K562 (cell line): ENCODE data around the gene KMT5B. TPM values are rescaled to one million over a fixed set of nuclear protein-coding genes. Genes with fewer than 3 reads are reported as not detected.

Experiments
- BMI1 ChIP-seq: fragments of 150-350 bp; IDR thresholded peaks from 2 replicates; pipeline ENCODE4 v1.6.1; 2014; ENCODE audit warnings: low read length
- ERF ChIP-seq: fragments of 450-650 bp; formaldehyde crosslinking; IDR thresholded peaks from 2 replicates; pipeline ENCODE4 v1.4.0; 2020; ENCODE audit warnings: mild to moderate bottlenecking, mixed read lengths
- ETV6 ChIP-seq, 3 experiments: fragments of 150-350 bp in 1 of 3; sonication (generic) in 1 of 3; formaldehyde crosslinking in 1 of 3; IDR thresholded peaks; 2 replicates each; pipeline versions ENCODE4 v1.6.1 to v1.8.0; 2014 to 2022; ENCODE audit warnings: borderline replicate concordance in 2 of 3, low read depth in 2 of 3, antibody characterized with exemption in 1 of 3, low read length in 1 of 3, mild to moderate bottlenecking in 1 of 3, missing genetic modification reagents in 1 of 3
- FOXK2 ChIP-seq, 2 experiments: fragments of 450-650 bp; IDR thresholded peaks in 1 of 2; conservative IDR thresholded peaks in 1 of 2; 2 replicates each; pipeline ENCODE4 v1.6.1; 2016; ENCODE audit warnings: low read depth in 2 of 2, mild to moderate bottlenecking in 1 of 2
- FOXP1 ChIP-seq: sonication (generic); formaldehyde crosslinking; IDR thresholded peaks from 2 replicates; pipeline ENCODE4 v1.8.0; 2022; ENCODE audit warnings: mild to moderate bottlenecking, missing genetic modification reagents
- HSF4 ChIP-seq: fragments of 250-450 bp; sonication (Bioruptor Pico); IDR thresholded peaks from 2 replicates; pipeline ENCODE4 v2.1.2; 2022; ENCODE audit warnings: mild to moderate bottlenecking, moderate library complexity, borderline replicate concordance
- MCM2 ChIP-seq: fragments of 450-650 bp; IDR thresholded peaks from 2 replicates; pipeline ENCODE4 v1.6.1; 2017; ENCODE audit warnings: low read depth, mild to moderate bottlenecking
- RB1 ChIP-seq: fragments of 450-650 bp; IDR thresholded peaks from 2 replicates; pipeline ENCODE4 v1.6.1; 2017; ENCODE audit warnings: low read depth, mild to moderate bottlenecking
- RHOXF2B ChIP-seq: fragments of 250-450 bp; sonication (Bioruptor Pico); conservative IDR thresholded peaks from 2 replicates; pipeline ENCODE4 v1.5.1; 2021
- SMAD1 ChIP-seq: fragments of 150-350 bp; IDR thresholded peaks from 2 replicates; pipeline ENCODE4 v1.6.1; 2014; ENCODE audit warnings: low read length, low read depth; ENCODE audit not compliant: partially characterized antibody
- ZBTB17 ChIP-seq: fragments of 450-650 bp; formaldehyde crosslinking; IDR thresholded peaks from 2 replicates; pipeline ENCODE4 v1.4.0; 2020; ENCODE audit warnings: mild to moderate bottlenecking
- ZNF561 ChIP-seq: fragments of 450-650 bp; formaldehyde crosslinking; conservative IDR thresholded peaks from 2 replicates; pipeline ENCODE4 v1.4.0; 2020; ENCODE audit warnings: mild to moderate bottlenecking, moderate library complexity
- ZSCAN29 ChIP-seq: fragments of 450-650 bp; IDR thresholded peaks from 2 replicates; pipeline ENCODE4 v1.6.1; 2017
- polyA plus RNA-seq, 8 experiments: library from polyadenylated mRNA; depleted of rRNA in 4 of 8; stranded (reverse) in 5 of 8; unstranded in 3 of 8; fragments of >200 nt; fragmentation: Nextera tagmentation in 2 of 8; fragmentation: Illumina TruSeq in 1 of 8; extraction: Ambion mirVana in 2 of 8; extraction: Trizol in 1 of 8; gene quantifications; 2 replicates each; pipeline versions ENCODE4 v1.2.1 to v1.2.3, GENCODE V29; 2011 to 2014; ENCODE audit warnings: inconsistent platforms in 1 of 8, missing spikeins in 1 of 8
- total RNA-seq, 7 experiments: library from RNA; depleted of rRNA in 6 of 7; stranded (reverse); fragments of >200 nt in 6 of 7; fragmentation: Illumina TruSeq in 2 of 7; extraction: Trizol in 2 of 7; gene quantifications; 2 replicates each; pipeline versions ENCODE4 v1.2.1 to v1.2.3, GENCODE V29; 2011 to 2021; ENCODE audit warnings: low replicate concordance in 1 of 7
- TF ChIP-seq, protein P1 (sequence below): fragments of 450-650 bp; IDR thresholded peaks from 2 replicates; pipeline ENCODE4 v1.6.1; 2016; ENCODE audit warnings: low read depth
- TF ChIP-seq, protein P2 (sequence below): fragments of 450-650 bp; IDR thresholded peaks from 2 replicates; pipeline ENCODE4 v1.6.1; 2017; ENCODE audit warnings: antibody characterized with exemption
- TF ChIP-seq, protein P3 (sequence below), 2 experiments: fragments of 450-650 bp; conservative IDR thresholded peaks; 2 replicates each; pipeline ENCODE4 v1.6.1; 2017; ENCODE audit warnings: mild to moderate bottlenecking in 2 of 2, moderate library complexity in 2 of 2

Gene KMT5B
- total and polyA plus RNA-seq, 9 of the 15 experiments (the other 6 are each of a cell fraction or from before 2014, with no cell fraction given), result 7.3 to 27.3 (median 20.9) TPM

DNA sequence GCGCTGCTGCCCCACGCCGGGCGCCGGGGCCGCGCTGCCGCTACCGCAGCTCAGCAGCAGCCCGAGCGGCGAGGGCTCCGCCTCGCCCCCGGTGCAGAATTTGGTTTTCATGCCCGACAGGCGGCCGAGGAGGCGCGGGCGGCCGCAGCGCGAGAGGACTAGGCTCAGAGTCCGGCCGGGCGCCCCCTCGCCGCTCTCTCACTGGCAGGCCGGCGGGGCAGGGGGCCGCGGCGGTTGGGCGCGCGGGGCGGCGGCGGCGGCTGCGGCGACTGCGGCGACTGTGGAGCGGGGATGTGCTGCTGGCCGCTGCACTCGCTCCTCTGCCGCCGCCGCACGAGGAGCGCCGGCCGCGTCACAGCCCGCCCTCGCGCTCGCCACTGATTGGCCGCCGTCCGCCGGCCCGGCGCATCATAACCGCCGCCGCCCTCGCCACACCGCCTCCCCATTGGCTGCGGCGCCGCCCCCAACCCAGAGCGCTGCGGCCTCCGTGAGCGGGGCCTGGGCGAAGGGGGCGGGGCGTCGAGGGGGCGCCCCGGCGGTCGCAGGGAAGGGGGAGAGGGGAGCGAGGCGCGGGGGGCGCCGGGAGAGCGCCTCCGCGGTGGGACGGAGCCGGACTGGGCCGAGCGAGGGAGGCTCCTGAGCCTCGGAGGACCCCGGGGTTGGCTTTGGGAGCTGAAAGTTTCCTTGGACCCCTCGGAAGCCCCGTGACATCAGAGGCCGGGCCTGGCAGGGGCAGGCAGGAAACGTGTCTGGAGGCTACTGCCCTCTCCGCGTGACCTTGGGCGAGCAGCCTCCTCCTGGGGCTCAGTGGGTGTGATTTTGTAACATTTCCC is 91.8 kb downstream of the KMT5B start, which contains the start of gene CHKA (continued):
- TF ChIP-seq, protein P1, sequence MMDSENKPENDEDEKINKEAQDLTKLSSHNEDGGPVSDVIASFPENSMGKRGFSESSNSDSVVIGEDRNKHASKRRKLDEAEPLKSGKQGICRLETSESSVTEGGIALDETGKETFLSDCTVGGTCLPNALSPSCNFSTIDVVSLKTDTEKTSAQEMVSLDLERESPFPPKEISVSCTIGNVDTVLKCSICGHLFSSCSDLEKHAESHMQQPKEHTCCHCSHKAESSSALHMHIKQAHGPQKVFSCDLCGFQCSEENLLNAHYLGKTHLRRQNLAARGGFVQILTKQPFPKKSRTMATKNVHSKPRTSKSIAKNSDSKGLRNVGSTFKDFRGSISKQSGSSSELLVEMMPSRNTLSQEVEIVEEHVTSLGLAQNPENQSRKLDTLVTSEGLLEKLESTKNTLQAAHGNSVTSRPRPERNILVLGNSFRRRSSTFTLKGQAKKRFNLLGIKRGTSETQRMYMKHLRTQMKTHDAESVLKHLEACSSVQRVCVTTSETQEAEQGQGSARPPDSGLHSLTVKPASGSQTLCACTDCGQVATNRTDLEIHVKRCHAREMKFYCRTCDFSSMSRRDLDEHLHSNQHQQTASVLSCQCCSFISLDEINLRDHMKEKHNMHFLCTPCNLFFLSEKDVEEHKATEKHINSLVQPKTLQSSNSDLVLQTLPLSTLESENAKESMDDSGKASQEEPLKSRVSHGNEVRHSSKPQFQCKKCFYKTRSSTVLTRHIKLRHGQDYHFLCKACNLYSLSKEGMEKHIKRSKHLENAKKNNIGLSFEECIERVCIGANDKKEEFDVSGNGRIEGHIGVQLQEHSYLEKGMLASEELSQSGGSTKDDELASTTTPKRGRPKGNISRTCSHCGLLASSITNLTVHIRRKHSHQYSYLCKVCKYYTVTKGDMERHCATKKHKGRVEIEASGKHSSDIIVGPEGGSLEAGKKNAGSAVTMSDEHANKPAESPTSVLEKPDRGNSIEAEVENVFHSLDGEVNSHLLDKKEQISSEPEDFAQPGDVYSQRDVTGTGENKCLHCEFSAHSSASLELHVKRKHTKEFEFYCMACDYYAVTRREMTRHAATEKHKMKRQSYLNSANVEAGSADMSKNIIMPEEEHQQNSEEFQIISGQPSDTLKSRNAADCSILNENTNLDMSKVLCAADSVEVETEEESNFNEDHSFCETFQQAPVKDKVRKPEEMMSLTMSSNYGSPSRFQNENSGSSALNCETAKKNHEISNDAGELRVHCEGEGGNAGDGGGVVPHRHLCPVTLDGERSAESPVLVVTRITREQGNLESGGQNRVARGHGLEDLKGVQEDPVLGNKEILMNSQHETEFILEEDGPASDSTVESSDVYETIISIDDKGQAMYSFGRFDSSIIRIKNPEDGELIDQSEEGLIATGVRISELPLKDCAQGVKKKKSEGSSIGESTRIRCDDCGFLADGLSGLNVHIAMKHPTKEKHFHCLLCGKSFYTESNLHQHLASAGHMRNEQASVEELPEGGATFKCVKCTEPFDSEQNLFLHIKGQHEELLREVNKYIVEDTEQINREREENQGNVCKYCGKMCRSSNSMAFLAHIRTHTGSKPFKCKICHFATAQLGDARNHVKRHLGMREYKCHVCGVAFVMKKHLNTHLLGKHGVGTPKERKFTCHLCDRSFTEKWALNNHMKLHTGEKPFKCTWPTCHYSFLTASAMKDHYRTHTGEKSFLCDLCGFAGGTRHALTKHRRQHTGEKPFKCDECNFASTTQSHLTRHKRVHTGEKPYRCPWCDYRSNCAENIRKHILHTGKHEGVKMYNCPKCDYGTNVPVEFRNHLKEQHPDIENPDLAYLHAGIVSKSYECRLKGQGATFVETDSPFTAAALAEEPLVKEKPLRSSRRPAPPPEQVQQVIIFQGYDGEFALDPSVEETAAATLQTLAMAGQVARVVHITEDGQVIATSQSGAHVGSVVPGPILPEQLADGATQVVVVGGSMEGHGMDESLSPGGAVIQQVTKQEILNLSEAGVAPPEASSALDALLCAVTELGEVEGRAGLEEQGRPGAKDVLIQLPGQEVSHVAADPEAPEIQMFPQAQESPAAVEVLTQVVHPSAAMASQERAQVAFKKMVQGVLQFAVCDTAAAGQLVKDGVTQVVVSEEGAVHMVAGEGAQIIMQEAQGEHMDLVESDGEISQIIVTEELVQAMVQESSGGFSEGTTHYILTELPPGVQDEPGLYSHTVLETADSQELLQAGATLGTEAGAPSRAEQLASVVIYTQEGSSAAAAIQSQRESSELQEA, result no peak
- TF ChIP-seq HSF4 (CRISPR knock-in tag) (no peak), BMI1 (no peak), SMAD1 (no peak), FOXP1 (CRISPR knock-in tag) (0 out of 2 replicates have a peak, but pooled peaks have one; percentile 46), ETV6 (IDR thresholded peaks at IDR 0.05; ENCODE audit: borderline replicate concordance in 1 of 2, low read depth in 2 of 2, low read length in 1 of 2) (no peak), ETV6 (CRISPR knock-in tag; IDR thresholded peaks at IDR 0.05; ENCODE audit: borderline replicate concordance) (no peak), ZNF561 (no peak), FOXK2 (conservative IDR thresholded peaks at IDR 0.05 in 1 of 2, IDR thresholded peaks at IDR 0.05 in 1 of 2; ENCODE audit: low read depth in 2 of 2) (no peak), RB1 (peak; percentile 72), ZBTB17 (CRISPR knock-in tag) (no peak), ZSCAN29 (no peak), RHOXF2B (CRISPR knock-in tag) (no peak), MCM2 (no peak), ERF (CRISPR knock-in tag) (0 out of 2 replicates have a peak, but pooled peaks have one; percentile 37)
- TF ChIP-seq, protein P2, sequence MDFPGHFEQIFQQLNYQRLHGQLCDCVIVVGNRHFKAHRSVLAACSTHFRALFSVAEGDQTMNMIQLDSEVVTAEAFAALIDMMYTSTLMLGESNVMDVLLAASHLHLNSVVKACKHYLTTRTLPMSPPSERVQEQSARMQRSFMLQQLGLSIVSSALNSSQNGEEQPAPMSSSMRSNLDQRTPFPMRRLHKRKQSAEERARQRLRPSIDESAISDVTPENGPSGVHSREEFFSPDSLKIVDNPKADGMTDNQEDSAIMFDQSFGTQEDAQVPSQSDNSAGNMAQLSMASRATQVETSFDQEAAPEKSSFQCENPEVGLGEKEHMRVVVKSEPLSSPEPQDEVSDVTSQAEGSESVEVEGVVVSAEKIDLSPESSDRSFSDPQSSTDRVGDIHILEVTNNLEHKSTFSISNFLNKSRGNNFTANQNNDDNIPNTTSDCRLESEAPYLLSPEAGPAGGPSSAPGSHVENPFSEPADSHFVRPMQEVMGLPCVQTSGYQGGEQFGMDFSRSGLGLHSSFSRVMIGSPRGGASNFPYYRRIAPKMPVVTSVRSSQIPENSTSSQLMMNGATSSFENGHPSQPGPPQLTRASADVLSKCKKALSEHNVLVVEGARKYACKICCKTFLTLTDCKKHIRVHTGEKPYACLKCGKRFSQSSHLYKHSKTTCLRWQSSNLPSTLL, result no peak
- TF ChIP-seq, protein P3, sequence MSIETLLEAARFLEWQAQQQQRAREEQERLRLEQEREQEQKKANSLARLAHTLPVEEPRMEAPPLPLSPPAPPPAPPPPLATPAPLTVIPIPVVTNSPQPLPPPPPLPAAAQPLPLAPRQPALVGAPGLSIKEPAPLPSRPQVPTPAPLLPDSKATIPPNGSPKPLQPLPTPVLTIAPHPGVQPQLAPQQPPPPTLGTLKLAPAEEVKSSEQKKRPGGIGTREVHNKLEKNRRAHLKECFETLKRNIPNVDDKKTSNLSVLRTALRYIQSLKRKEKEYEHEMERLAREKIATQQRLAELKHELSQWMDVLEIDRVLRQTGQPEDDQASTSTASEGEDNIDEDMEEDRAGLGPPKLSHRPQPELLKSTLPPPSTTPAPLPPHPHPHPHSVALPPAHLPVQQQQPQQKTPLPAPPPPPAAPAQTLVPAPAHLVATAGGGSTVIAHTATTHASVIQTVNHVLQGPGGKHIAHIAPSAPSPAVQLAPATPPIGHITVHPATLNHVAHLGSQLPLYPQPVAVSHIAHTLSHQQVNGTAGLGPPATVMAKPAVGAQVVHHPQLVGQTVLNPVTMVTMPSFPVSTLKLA (conservative IDR thresholded peaks at IDR 0.05), result peak in 1 of 2 experiments; percentile 75; a peak in 2 of 4 replicates
